HepG2 (cell line): ENCODE results near the gene ARFGAP3. TPM values are rescaled to one million over a fixed set of nuclear protein-coding genes. Genes with fewer than 3 reads are reported as not detected.

Experiments used
- ATAC-seq: fragments of 200-7000 bp; cut with Tn5 transposase; 3 replicates; pipeline ENCODE4 v1.9.1; 2020; ENCODE audit warnings: mild to moderate bottlenecking, moderate library complexity
- BruUV-seq: library from RNA; stranded (reverse); fragments of 400-500 nt; replicated peaks from 2 replicates; lab custom pipeline; 2021; lab: Mats Ljungman, UMichigan
- CTCF ChIA-PET: fragments of 300-600 bp; formaldehyde crosslinking; extraction: SDS; loops from one replicate; lab custom pipeline; 2021; ENCODE audit warnings: low total read pairs, inconsistent platforms, low intra/inter-chr PET ratio; lab: Yijun Ruan, JAX
- POLR2A ChIA-PET: fragments of 350-600 bp; sonication (Branson Sonifier 250); formaldehyde crosslinking; loops from one replicate; lab custom pipeline; 2020; ENCODE audit warnings: antibody characterized with exemption, inconsistent platforms; lab: Yijun Ruan, JAX
- DNase-seq: peaks from one replicate; pipeline ENCODE4 v3.0.0-alpha.2; 2015; ENCODE audit warnings: low spot score
- FAIRE-seq: peaks from 3 replicates; lab custom pipeline; 2011; peaks lifted over from hg19 to GRCh38; lab: Jason Lieb, UNC
- H2AFZ ChIP-seq: one replicate; pipeline ENCODE4 v1.6.1; 2011; ENCODE audit warnings: low read length, inconsistent platforms
- H3K27ac ChIP-seq: fragments of 300-600 bp; 3 replicates; pipeline ENCODE4 v1.8.0; 2011; ENCODE audit warnings: mixed run types, mild to moderate bottlenecking, mixed read lengths, low read length, inconsistent platforms; ENCODE audit not compliant: insufficient read depth; ENCODE audit errors: extremely low read length
- H3K27me3 ChIP-seq, 2 experiments: fragments of 200-600 bp in 1 of 2; 2 replicates in 1 of 2; 3 replicates in 1 of 2; pipeline versions ENCODE4 v1.6.0 to v1.8.0; 2011; ENCODE audit warnings: low read length in 2 of 2, mild to moderate bottlenecking in 2 of 2, moderate library complexity in 2 of 2, inconsistent platforms in 1 of 2; ENCODE audit not compliant: insufficient read depth in 2 of 2, control insufficient read depth in 1 of 2
- H3K36me3 ChIP-seq, 2 experiments: fragments of 200-600 bp in 1 of 2; replicated peaks in 1 of 2; 2 replicates in 1 of 2; 3 replicates in 1 of 2; pipeline versions ENCODE4 v1.5.1 to v1.8.0; 2011; ENCODE audit warnings: low read length in 2 of 2, inconsistent platforms in 1 of 2; ENCODE audit not compliant: insufficient read depth in 2 of 2, control insufficient read depth in 1 of 2
- H3K4me1 ChIP-seq: 2 replicates; pipeline ENCODE4 v1.5.1; 2012; ENCODE audit warnings: low read length, inconsistent platforms; ENCODE audit not compliant: insufficient read depth
- H3K4me2 ChIP-seq: 2 replicates; pipeline ENCODE4 v1.6.0; 2011; ENCODE audit warnings: low read depth, low read length, inconsistent platforms
- H3K4me3 ChIP-seq, 3 experiments: fragments of 200-600 bp in 1 of 3; sonication (generic), shearing (Covaris generic) in 1 of 3; replicated peaks in 1 of 3; 2 replicates each; pipeline ENCODE4 v1.5.1; 2011 to 2016; ENCODE audit warnings: low read length in 3 of 3, inconsistent platforms in 2 of 3, low read depth in 2 of 3, mild to moderate bottlenecking in 2 of 3, control low read depth in 1 of 3, mixed read lengths in 1 of 3; ENCODE audit not compliant: insufficient read depth in 1 of 3
- H3K79me2 ChIP-seq: one replicate; pipeline ENCODE4 v1.6.1; 2011; ENCODE audit warnings: low read length, inconsistent platforms; ENCODE audit not compliant: insufficient read depth
- H3K9ac ChIP-seq: 2 replicates; pipeline ENCODE4 v1.6.0; 2011; ENCODE audit warnings: mild to moderate bottlenecking, low read depth, low read length, inconsistent platforms; ENCODE audit not compliant: insufficient read depth
- H3K9me3 ChIP-seq: 2 replicates; pipeline ENCODE4 v1.5.1; 2012; ENCODE audit warnings: mild to moderate bottlenecking, low read length
- H4K20me1 ChIP-seq: 2 replicates; pipeline ENCODE4 v1.6.0; 2011; ENCODE audit warnings: inconsistent platforms, mild to moderate bottlenecking, low read length, moderate library complexity; ENCODE audit not compliant: insufficient read depth
- CBX1 ChIP-seq: IDR thresholded peaks from one replicate; pipeline ENCODE4 v1.6.1; 2016; ENCODE audit warnings: antibody characterized with exemption, low read depth
- CREB1 ChIP-seq, 2 experiments: fragments of 450-650 bp in 1 of 2; IDR thresholded peaks; 2 replicates each; pipeline ENCODE4 v1.6.1; 2016 to 2017; ENCODE audit warnings: control low read depth in 1 of 2, mild to moderate bottlenecking in 1 of 2, missing compliant biosample characterization in 1 of 2, missing genetic modification characterization in 1 of 2
- DZIP1 ChIP-seq: sonication (generic); formaldehyde crosslinking; IDR thresholded peaks from 2 replicates; pipeline ENCODE4 v1.5.0; 2020; ENCODE audit warnings: mild to moderate bottlenecking, missing genetic modification reagents
- IKZF1 ChIP-seq: fragments of 450-650 bp; IDR thresholded peaks from 2 replicates; pipeline ENCODE4 v1.7.1; 2016
- MIER3 ChIP-seq: IDR thresholded peaks from 2 replicates; pipeline ENCODE4 v1.6.1; 2016; ENCODE audit warnings: missing compliant biosample characterization, borderline replicate concordance
- POGK ChIP-seq: sonication (generic); formaldehyde crosslinking; conservative IDR thresholded peaks from 2 replicates; pipeline ENCODE4 v1.8.0; 2022; ENCODE audit warnings: mild to moderate bottlenecking, moderate library complexity, missing genetic modification reagents
- SNAI1 ChIP-seq: sonication (generic); formaldehyde crosslinking; IDR thresholded peaks from 2 replicates; pipeline ENCODE4 v1.5.0; 2020; ENCODE audit warnings: mild to moderate bottlenecking, missing genetic modification reagents, borderline replicate concordance
- XBP1 ChIP-seq: sonication (generic); formaldehyde crosslinking; IDR thresholded peaks from 2 replicates; pipeline ENCODE4 v1.5.0; 2020; ENCODE audit warnings: missing genetic modification reagents
- WGBS: methylation state at CpG from one replicate; pipeline ENCODE4 v1.1.6; 2017; ENCODE audit warnings: low lambda C conversion rate; 5-methylcytosine and 5-hydroxymethylcytosine counted together
- in situ Hi-C: cut with HindIII; loops from 2 replicates; pipeline ENCODE4 v1.10.0; 2017; ENCODE audit warnings: low pct_unique_long_range_greater_than_20kb; ENCODE audit not compliant: extremely low pct_ligation_motif_present
- intact Hi-C: fragments of 100-400 bp; cut with micrococcal nuclease; formaldehyde crosslinking; loops from one replicate; pipeline ENCODE4 v1.10.0; 2022; ENCODE audit not compliant: unreplicated experiment
- polyA plus RNA-seq, 8 experiments: library from polyadenylated mRNA; depleted of rRNA in 3 of 8; stranded (reverse) in 7 of 8; unstranded in 1 of 8; fragments of >200 nt; fragmentation: Illumina TruSeq in 4 of 8; extraction: Trizol in 4 of 8; gene quantifications; 2 replicates each; pipeline versions ENCODE4 v1.2.1 to v1.2.3, GENCODE V29; 2011 to 2016; ENCODE audit warnings: low read depth in 4 of 8, missing spikeins in 1 of 8, mixed read lengths in 1 of 8; ENCODE audit not compliant: insufficient read depth in 1 of 8
- total RNA-seq, 5 experiments: library from RNA; depleted of rRNA; stranded (reverse); fragments of >200 nt; fragmentation: Illumina TruSeq; extraction: Trizol; gene quantifications; 2 replicates each; pipeline ENCODE4 v1.2.3, GENCODE V29; 2016; ENCODE audit warnings: low read depth in 1 of 5

Gene ARFGAP3
- total and polyA plus RNA-seq, 2 of the 13 experiments (the other 11 are each of a cell fraction or from before 2014, with no cell fraction given), result 41.7 to 61.6 TPM

GRCh38 chr22:42891696-42892095 lies 34.6 kb upstream of the ARFGAP3 start (continued):
- TF ChIP-seq POGK (CRISPR knock-in tag) (no peak), SNAI1 (CRISPR knock-in tag) (no peak), IKZF1 (no peak)

- Histone ChIP-seq H3K9ac (no peak overlapping the region), H3K27ac (no peak overlapping the region), H3K4me3 (no peak overlapping the region), H2AFZ (no peak overlapping the region), H3K36me3 (peaks cover 48 to 71% of the 10 kb centered on the region in 2 experiments), H3K79me2 (peaks cover 7% of the 10 kb centered on the region), H3K4me1 (no peaks in the 10 kb centered on the region), H3K9me3 (no peaks in the 10 kb centered on the region), H3K27me3 (no peaks in the 10 kb centered on the region), H3K4me2 (no peak overlapping the region), H4K20me1 (peaks cover 5% of the 10 kb centered on the region)
- 96% methylated on average over 13 of the region's 13 CpGs for WGBS
- intact Hi-C loops, result no loop called here
- DNase-seq, result no peak
- CTCF ChIA-PET, result no interaction called here
- BruUV-seq, result no TSS peak
- POLR2A ChIA-PET, result no interaction called here
- in situ Hi-C loops, result no loop called here
- TF ChIP-seq CBX1 (no peak), MIER3 (CRISPR knock-in tag) (no peak), CREB1 (IDR thresholded peaks at IDR 0.05) (no peak), CREB1 (CRISPR knock-in tag; IDR thresholded peaks at IDR 0.05) (no peak), XBP1 (no peak), DZIP1 (CRISPR knock-in tag) (no peak)
- ATAC-seq, result no peak
- FAIRE-seq, result no peak
Observed at GRCh38 chr22:42891008-42891407, 33.9 kb upstream of the ARFGAP3 start.
